Dermis blood vessel endothelial cell (primary cell): ENCODE results near the gene PEX16. TPM values are rescaled to one million over a fixed set of nuclear protein-coding genes. Genes with fewer than 3 reads are reported as not detected.

Experiments
- DNase-seq: peaks from one replicate; pipeline ENCODE4 v3.0.0; 2010
- total RNA-seq: library from RNA; depleted of rRNA; stranded (reverse); fragments of >200 nt; gene quantifications from 2 replicates; pipeline ENCODE4 v1.2.3, GENCODE V29; 2014

Gene PEX16
- 28.9 and 33.4 TPM in 2 replicates for total RNA-seq

GRCh38 chr11:45917623-45918330 lies at the start of gene PEX16:
Gene PEX16 (minus strand): TSS chr11:45917877. CDS start chr11:45917811, 66 bp downstream.
- peak; percentile 99 for DNase-seq

- peak; percentile 89 for DNase-seq
These were observed 47.3 kb upstream of the PEX16 start for GRCh38 chr11:45964911-45965389.

GRCh38 chr11:45961751-45962240 lies 44.1 kb upstream of the PEX16 start:
- DNase-seq = no peak

GRCh38 chr11:45960387-45961095 lies 42.9 kb upstream of the PEX16 start:
- DNase-seq = no peak

GRCh38 chr11:45959851-45960250 lies 42.2 kb upstream of the PEX16 start:
- DNase-seq = peak; percentile 30

GRCh38 chr11:45949992-45950407 lies 32.3 kb upstream of the PEX16 start:
- peak; percentile 15 for DNase-seq

- no peak for DNase-seq
These were observed 30.7 kb upstream of the PEX16 start for GRCh38 chr11:45948356-45948755.

- no peak for DNase-seq
These were observed 30.2 kb upstream of the PEX16 start for GRCh38 chr11:45947885-45948284.

- DNase-seq = no peak
These were observed 27.8 kb upstream of the PEX16 start for GRCh38 chr11:45945397-45945999.

- DNase-seq = no peak
These were observed 24.7 kb upstream of the PEX16 start for GRCh38 chr11:45942381-45942780.

- DNase-seq = no peak
These were observed 23.6 kb upstream of the PEX16 start for GRCh38 chr11:45941285-45941684.

GRCh38 chr11:45939836-45940235 lies 22.2 kb upstream of the PEX16 start:
- peak; percentile 12 for DNase-seq

GRCh38 chr11:45937916-45938315 lies 20.2 kb upstream of the PEX16 start:
- DNase-seq = no peak

GRCh38 chr11:45936511-45937054 lies 18.9 kb upstream of the PEX16 start:
- DNase-seq = no peak

- no peak for DNase-seq
These were observed 17.8 kb upstream of the PEX16 start for GRCh38 chr11:45935349-45936064.

GRCh38 chr11:45934580-45935318 lies 17.1 kb upstream of the PEX16 start:
- no peak for DNase-seq

GRCh38 chr11:45933846-45934579 lies 16.3 kb upstream of the PEX16 start:
- no peak for DNase-seq

GRCh38 chr11:45933131-45933831 lies 15.6 kb upstream of the PEX16 start:
- DNase-seq = no peak

- no peak for DNase-seq
These were observed 14.5 kb upstream of the PEX16 start for GRCh38 chr11:45932217-45932616.

GRCh38 chr11:45931739-45932138 lies 14.1 kb upstream of the PEX16 start:
- no peak for DNase-seq
